H9 (cell line): ENCODE measurements around the gene PARD3. TPM values are rescaled to one million over a fixed set of nuclear protein-coding genes. Genes with fewer than 3 reads are reported as not detected.

Source experiments
- DNase-seq: peaks from one replicate; pipeline ENCODE4 v3.0.0-alpha.2; 2017
- H2AFZ ChIP-seq: one replicate; pipeline ENCODE4 v1.6.1; 2013; ENCODE audit warnings: mild to moderate bottlenecking, low read length, control low read depth, moderate library complexity
- H2AK5ac ChIP-seq: 2 replicates; pipeline ENCODE4 v1.6.1; 2013; ENCODE audit warnings: low read length, control low read depth, mixed read lengths; ENCODE audit not compliant: insufficient read length
- H2BK120ac ChIP-seq: one replicate; pipeline ENCODE4 v1.6.1; 2013; ENCODE audit warnings: low read depth, mild to moderate bottlenecking, low read length, control low read depth, inconsistent platforms; ENCODE audit not compliant: poor library complexity, severe bottlenecking
- H2BK12ac ChIP-seq: 2 replicates; pipeline ENCODE4 v1.6.1; 2013; ENCODE audit warnings: low read length, control low read depth, mixed read lengths, low read depth; ENCODE audit not compliant: insufficient read length
- H2BK15ac ChIP-seq: 2 replicates; pipeline ENCODE4 v1.6.1; 2013; ENCODE audit warnings: low read depth, low read length, control low read depth
- H2BK20ac ChIP-seq: one replicate; pipeline ENCODE4 v1.6.1; 2013; ENCODE audit warnings: low read depth, mild to moderate bottlenecking, low read length, control low read depth, inconsistent platforms; ENCODE audit not compliant: poor library complexity, severe bottlenecking
- H2BK5ac ChIP-seq: 2 replicates; pipeline ENCODE4 v1.6.1; 2013; ENCODE audit warnings: low read length, control low read depth, mixed read lengths; ENCODE audit not compliant: insufficient read length
- H3K14ac ChIP-seq: 2 replicates; pipeline ENCODE4 v1.6.1; 2013; ENCODE audit warnings: low read length, control low read depth; ENCODE audit not compliant: insufficient read depth
- H3K18ac ChIP-seq: 2 replicates; pipeline ENCODE4 v1.6.1; 2013; ENCODE audit warnings: low read depth, mild to moderate bottlenecking, mixed read lengths, low read length, control low read depth; ENCODE audit not compliant: insufficient read length
- H3K23ac ChIP-seq: 2 replicates; pipeline ENCODE4 v1.6.1; 2013; ENCODE audit warnings: low read length, control low read depth, mixed read lengths, low read depth; ENCODE audit not compliant: insufficient read length
- H3K23me2 ChIP-seq: 2 replicates; pipeline ENCODE4 v1.6.1; 2013; ENCODE audit warnings: low read depth, mild to moderate bottlenecking, mixed read lengths, low read length, control low read depth; ENCODE audit not compliant: insufficient read length, poor library complexity, severe bottlenecking
- H3K27ac ChIP-seq: 2 replicates; pipeline ENCODE4 v1.5.1; 2013; ENCODE audit warnings: low read length, control low read depth, mixed read lengths, low read depth; ENCODE audit not compliant: insufficient read length
- H3K27me3 ChIP-seq: 2 replicates; pipeline ENCODE4 v1.6.1; 2013; ENCODE audit warnings: low read length, control low read depth, inconsistent platforms; ENCODE audit not compliant: insufficient read depth
- H3K4ac ChIP-seq: 2 replicates; pipeline ENCODE4 v1.6.1; 2013; ENCODE audit warnings: low read depth, mild to moderate bottlenecking, control low read depth, inconsistent platforms, low read length, moderate library complexity
- H3K4me1 ChIP-seq: 2 replicates; pipeline ENCODE4 v1.6.1; 2013; ENCODE audit warnings: low read length, control low read depth, inconsistent platforms; ENCODE audit not compliant: insufficient read depth
- H3K4me2 ChIP-seq: 2 replicates; pipeline ENCODE4 v1.6.1; 2013; ENCODE audit warnings: low read length, control low read depth, mixed read lengths; ENCODE audit not compliant: insufficient read length, insufficient read depth
- H3K56ac ChIP-seq: 2 replicates; pipeline ENCODE4 v1.6.1; 2013; ENCODE audit warnings: low read depth, mild to moderate bottlenecking, mixed read lengths, low read length, control low read depth; ENCODE audit not compliant: insufficient read length
- H3K79me1 ChIP-seq: 2 replicates; pipeline ENCODE4 v1.6.1; 2013; ENCODE audit warnings: low read depth, mild to moderate bottlenecking, moderate library complexity, low read length, control low read depth, inconsistent platforms; ENCODE audit not compliant: insufficient read depth, poor library complexity, severe bottlenecking
- H3K79me2 ChIP-seq: 2 replicates; pipeline ENCODE4 v1.6.1; 2013; ENCODE audit warnings: low read length, control low read depth, inconsistent platforms; ENCODE audit not compliant: insufficient read depth
- H3K9ac ChIP-seq: 2 replicates; pipeline ENCODE4 v1.6.1; 2013; ENCODE audit warnings: low read length, control low read depth, mixed read lengths; ENCODE audit not compliant: insufficient read length; ENCODE audit errors: extremely low read depth
- H3K9me3 ChIP-seq: one replicate; pipeline ENCODE4 v1.6.1; 2013; ENCODE audit warnings: low read depth, low read length, inconsistent platforms; ENCODE audit not compliant: control insufficient read depth
- H3T11ph ChIP-seq: one replicate; pipeline ENCODE4 v1.6.1; 2013; ENCODE audit warnings: mild to moderate bottlenecking, low read length, control low read depth, inconsistent platforms
- H4K20me1 ChIP-seq: one replicate; pipeline ENCODE4 v1.6.1; 2013; ENCODE audit not compliant: control insufficient read depth, insufficient read length, insufficient read depth
- H4K5ac ChIP-seq: 2 replicates; pipeline ENCODE4 v1.6.1; 2013; ENCODE audit warnings: low read depth, mild to moderate bottlenecking, mixed read lengths, low read length, control low read depth; ENCODE audit not compliant: insufficient read length
- H4K8ac ChIP-seq: replicated peaks from 2 replicates; pipeline ENCODE4 v1.6.1; 2013; ENCODE audit warnings: low read length, control low read depth, mixed read lengths, low read depth; ENCODE audit not compliant: insufficient read length
- H4K91ac ChIP-seq: 2 replicates; pipeline ENCODE4 v1.6.1; 2013; ENCODE audit warnings: low read depth, mild to moderate bottlenecking, moderate library complexity, mixed read lengths, low read length, control low read depth; ENCODE audit not compliant: insufficient read length
- H3K27ac Mint-ChIP-seq, 3 experiments: 2 replicates in 2 of 3; 3 replicates in 1 of 3; pipeline ENCODE4 v1.8.0; 2020 to 2021; ENCODE audit warnings: mixed read lengths in 3 of 3, mild to moderate bottlenecking in 1 of 3, moderate library complexity in 1 of 3
- H3K27me3 Mint-ChIP-seq: 2 replicates; pipeline ENCODE4 v1.8.0; 2021; ENCODE audit warnings: low read depth, mild to moderate bottlenecking, moderate library complexity, mixed read lengths
- H3K36me3 Mint-ChIP-seq, 3 experiments: 2 replicates in 2 of 3; 3 replicates in 1 of 3; pipeline ENCODE4 v1.8.0; 2020 to 2021; ENCODE audit warnings: low read depth in 3 of 3, mixed read lengths in 3 of 3; ENCODE audit not compliant: insufficient read depth in 1 of 3
- H3K4me1 Mint-ChIP-seq, 2 experiments: 2 replicates each; pipeline ENCODE4 v1.8.0; 2020; ENCODE audit warnings: mixed read lengths in 2 of 2
- H3K4me3 Mint-ChIP-seq, 2 experiments: 2 replicates in 1 of 2; 3 replicates in 1 of 2; pipeline ENCODE4 v1.8.0; 2020 to 2021; ENCODE audit warnings: mild to moderate bottlenecking in 2 of 2, mixed read lengths in 2 of 2, moderate library complexity in 1 of 2
- H3K9me3 Mint-ChIP-seq, 2 experiments: 2 replicates in 1 of 2; 3 replicates in 1 of 2; pipeline ENCODE4 v1.8.0; 2020; ENCODE audit warnings: mild to moderate bottlenecking in 2 of 2, mixed read lengths in 2 of 2, moderate library complexity in 1 of 2
- CTCF ChIP-seq: fragments of 200-600 bp; sonication (generic); conservative IDR thresholded peaks from 3 replicates; pipeline ENCODE4 v1.8.0; 2021; ENCODE audit warnings: antibody characterized with exemption, mild to moderate bottlenecking
- WGBS: extraction: QIAGEN DNeasy Blood & Tissue Kit; methylation state at CpG from one replicate; pipeline ENCODE4 v1.1.7; 2013; ENCODE audit warnings: missing lambda C conversion rate, low lambda C conversion rate, mixed read lengths; ENCODE audit not compliant: insufficient read length; ENCODE audit errors: extremely low coverage; 5-methylcytosine and 5-hydroxymethylcytosine counted together
- total RNA-seq: library from RNA; stranded (reverse); gene quantifications from 2 replicates; pipeline ENCODE4 v1.2.1, GENCODE V29; 2021

The PARD3 gene
- total RNA-seq, 1 experiment from 2014 or later = 44.7 TPM

- H3K4me3 Mint-ChIP-seq = no peak overlapping the region
- Histone ChIP-seq H2BK15ac (no peak overlapping the region), H3T11ph (no peak overlapping the region), H3K4ac (no peak overlapping the region), H4K91ac (no peak overlapping the region), H4K20me1 (no peaks in the 10 kb centered on the region), H3K23ac (no peak overlapping the region), H2BK12ac (no peak overlapping the region), H4K5ac (no peak overlapping the region), H3K9ac (no peak overlapping the region), H2AK5ac (no peak overlapping the region), H3K9me3 (no peaks in the 10 kb centered on the region), H3K4me2 (no peak overlapping the region), H4K8ac (no peak overlapping the region), H3K4me1 (peaks cover 2% of the 10 kb centered on the region), H3K18ac (no peak overlapping the region), H2BK120ac (no peak overlapping the region), H3K56ac (no peak overlapping the region), H3K14ac (no peak overlapping the region), H2AFZ (no peak overlapping the region), H3K23me2 (no peaks in the 10 kb centered on the region), H3K27me3 (no peaks in the 10 kb centered on the region), H2BK20ac (no peak overlapping the region), H2BK5ac (no peak overlapping the region), H3K27ac (no peak overlapping the region), H3K79me1 (peaks cover 3% of the 10 kb centered on the region), H3K79me2 (no peaks in the 10 kb centered on the region; the same call in 1 of the 2 replicates)
- DNase-seq = no peak
- TF ChIP-seq CTCF = no peak
- peaks cover 52 to 53% of the 10 kb centered on the region in 2 experiments for H3K4me1 Mint-ChIP-seq
- no peaks in the 10 kb centered on the region for H3K27me3 Mint-ChIP-seq
- WGBS = no CpG with 5 or more reads among the region's 6 CpGs
- H3K9me3 Mint-ChIP-seq = no peaks in the 10 kb centered on the region
- H3K36me3 Mint-ChIP-seq = peaks cover 0 to 2% (median 0%) of the 10 kb centered on the region in 3 experiments; a peak in 3 of 7 replicates
- H3K27ac Mint-ChIP-seq = no peak overlapping the region; a peak in 1 of 7 replicates
These were observed 180.0 kb downstream of the PARD3 start for GRCh38 chr10:34635111-34635510.
